ENCODE results near the gene SF3A2.

GRCh38 chr19:2195361-2195760, 41.3 kb upstream of the SF3A2 start:
- no peak for TF ChIP-seq CTCF (IDR thresholded peaks at IDR 0.05; ENCODE audit: borderline replicate concordance, extremely low read depth, low read length, poor library complexity, severe bottlenecking)
- no peak for TF ChIP-seq EZH2 (IDR thresholded peaks at IDR 0.05; ENCODE audit: borderline replicate concordance, low read depth, low read length, severe bottlenecking)

Measured in DND-41 (cell line).